A673 (cell line): ENCODE measurements around the gene FCRL6. TPM values are rescaled to one million over a fixed set of nuclear protein-coding genes. Genes with fewer than 3 reads are reported as not detected.

Experiments
- BruUV-seq: library from RNA; stranded (reverse); fragments of 400-500 nt; replicated peaks from 2 replicates; lab custom pipeline; 2021; lab: Mats Ljungman, UMichigan
- CTCF ChIA-PET: fragments of 300-600 bp; sonication (Branson Sonifier 250); formaldehyde crosslinking; loops from one replicate; lab custom pipeline; 2022; ENCODE audit warnings: antibody characterized with exemption; lab: Charles Lee
- POLR2A ChIA-PET: fragments of 300-600 bp; sonication (Branson Sonifier 250); formaldehyde crosslinking; loops from one replicate; lab custom pipeline; 2022; ENCODE audit warnings: antibody characterized with exemption; ENCODE audit not compliant: low non-redundant PET; lab: Charles Lee
- DNase-seq: peaks from one replicate; pipeline ENCODE4 v3.0.0-alpha.2; 2015; ENCODE audit warnings: low spot score
- H3K27ac ChIP-seq: fragments of 200-600 bp; sonication (generic); 2 replicates; pipeline ENCODE4 v1.5.1; 2016; ENCODE audit warnings: mixed run types, low read depth, mild to moderate bottlenecking, mixed read lengths, antibody characterized with exemption, low read length; ENCODE audit not compliant: poor library complexity, severe bottlenecking
- H3K27me3 ChIP-seq: fragments of 200-600 bp; sonication (generic); replicated peaks from 2 replicates; pipeline ENCODE4 v1.6.1; 2017; ENCODE audit warnings: mixed run types, low read depth, mild to moderate bottlenecking, mixed read lengths, antibody characterized with exemption, low read length; ENCODE audit not compliant: insufficient read depth, poor library complexity
- H3K36me3 ChIP-seq: fragments of 200-600 bp; sonication (generic); 2 replicates; pipeline ENCODE4 v1.6.1; 2016; ENCODE audit warnings: mixed run types, mild to moderate bottlenecking, mixed read lengths, antibody characterized with exemption, low read length; ENCODE audit not compliant: insufficient read depth, poor library complexity, severe bottlenecking
- H3K4me1 ChIP-seq: fragments of 200-600 bp; sonication (generic); 2 replicates; pipeline ENCODE4 v1.6.1; 2017; ENCODE audit warnings: mixed run types, mild to moderate bottlenecking, mixed read lengths, antibody characterized with exemption, low read length; ENCODE audit not compliant: insufficient read depth, poor library complexity, severe bottlenecking
- H3K4me3 ChIP-seq: fragments of 200-600 bp; sonication (generic); 2 replicates; pipeline ENCODE4 v1.5.1; 2016; ENCODE audit warnings: low read depth, mixed run types, mild to moderate bottlenecking, mixed read lengths, low read length; ENCODE audit not compliant: poor library complexity, severe bottlenecking
- H3K9me3 ChIP-seq: fragments of 200-600 bp; sonication (generic); 2 replicates; pipeline ENCODE4 v1.6.1; 2016; ENCODE audit warnings: mixed run types, low read depth, mild to moderate bottlenecking, mixed read lengths, antibody characterized with exemption, low read length; ENCODE audit not compliant: poor library complexity, severe bottlenecking
- CTCF ChIP-seq: fragments of 300-800, 200-600 bp; sonication (generic); conservative IDR thresholded peaks from 2 replicates; pipeline ENCODE4 v1.5.1; 2017; ENCODE audit warnings: low read depth, mild to moderate bottlenecking, antibody characterized with exemption, low read length, moderate library complexity, mixed read lengths
- EZH2 ChIP-seq: fragments of 200-600 bp; sonication (generic); IDR thresholded peaks from 2 replicates; pipeline ENCODE4 v1.6.1; 2017; ENCODE audit warnings: borderline replicate concordance, low read depth, mild to moderate bottlenecking, mixed read lengths, antibody characterized with exemption, low read length; ENCODE audit not compliant: poor library complexity, severe bottlenecking
- intact Hi-C: fragments of 100-400 bp; cut with micrococcal nuclease; formaldehyde crosslinking; loops from one replicate; pipeline ENCODE4 v1.10.0; 2022; ENCODE audit not compliant: unreplicated experiment
- total RNA-seq: library from RNA; stranded (reverse); gene quantifications from 2 replicates; pipeline ENCODE4 v1.2.3, GENCODE V29; 2021

FCRL6 gene
- total RNA-seq, 1 experiment from 2014 or later, result 0.15 TPM

GRCh38 chr1:159851407-159851806, 49.2 kb downstream of the FCRL6 start:
- Histone ChIP-seq H3K36me3 (no peaks in the 10 kb centered on the region), H3K27me3 (no peaks in the 10 kb centered on the region), H3K4me1 (peaks cover 9% of the 10 kb centered on the region), H3K9me3 (no peaks in the 10 kb centered on the region), H3K27ac (no peak overlapping the region), H3K4me3 (no peak overlapping the region)
- intact Hi-C loops, result no loop called here
- ChIA-PET POLR2A (no interaction called here), CTCF (interaction anchor here (0.7 kb wide), 1 partner anchor 14 kb away, joined by 4 read pairs; no protein-coding TSS in a partner anchor)
- no TSS peak for BruUV-seq
- TF ChIP-seq EZH2 (no peak), CTCF (peak; percentile 32; the same call in 1 of the 2 replicates)
- no peak for DNase-seq

DNA sequence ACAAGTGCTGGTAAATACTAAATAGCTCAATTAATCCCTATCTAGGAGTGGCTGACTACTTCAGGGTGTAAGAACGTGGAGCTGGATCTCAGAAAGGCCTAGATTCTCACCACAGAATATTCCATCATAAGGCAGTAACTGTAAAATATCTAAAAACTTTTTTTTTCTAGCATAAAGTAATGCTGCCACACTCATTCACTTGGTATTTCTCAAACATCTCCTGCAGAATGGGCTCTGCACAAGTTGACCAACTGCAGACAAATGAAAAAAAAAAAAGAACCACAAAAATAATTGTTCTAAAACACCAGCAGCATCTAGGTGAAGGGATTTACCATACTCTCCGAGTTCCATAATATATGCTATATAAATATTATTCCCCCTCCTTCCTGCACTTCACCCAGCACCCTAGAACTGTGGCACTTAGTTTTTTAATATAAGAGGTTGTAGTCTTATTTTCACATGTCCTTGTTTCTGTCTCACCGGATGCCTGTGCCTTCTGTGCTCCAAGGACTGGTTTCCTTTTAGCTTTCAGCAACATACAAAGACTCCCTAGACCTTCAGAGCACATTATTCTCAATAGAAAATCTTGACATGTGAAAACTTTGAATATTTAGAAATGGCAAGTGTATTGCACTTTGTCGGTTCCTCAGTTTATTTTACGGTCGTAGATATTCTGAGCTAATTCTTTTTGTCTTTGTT, 51.4 kb downstream of the FCRL6 start:
- BruUV-seq, result TSS peak; percentile 41
- Histone ChIP-seq H3K9me3 (no peaks in the 10 kb centered on the region), H3K4me3 (peak overlapping the region; percentile 60), H3K36me3 (no peaks in the 10 kb centered on the region), H3K4me1 (peaks cover 9% of the 10 kb centered on the region), H3K27me3 (no peaks in the 10 kb centered on the region), H3K27ac (no peak overlapping the region)
- POLR2A ChIA-PET, result no interaction called here
- no peak for TF ChIP-seq EZH2
- no peak for TF ChIP-seq CTCF
- CTCF ChIA-PET, result no interaction called here
- intact Hi-C loops, result no loop called here
- no peak for DNase-seq

DNA sequence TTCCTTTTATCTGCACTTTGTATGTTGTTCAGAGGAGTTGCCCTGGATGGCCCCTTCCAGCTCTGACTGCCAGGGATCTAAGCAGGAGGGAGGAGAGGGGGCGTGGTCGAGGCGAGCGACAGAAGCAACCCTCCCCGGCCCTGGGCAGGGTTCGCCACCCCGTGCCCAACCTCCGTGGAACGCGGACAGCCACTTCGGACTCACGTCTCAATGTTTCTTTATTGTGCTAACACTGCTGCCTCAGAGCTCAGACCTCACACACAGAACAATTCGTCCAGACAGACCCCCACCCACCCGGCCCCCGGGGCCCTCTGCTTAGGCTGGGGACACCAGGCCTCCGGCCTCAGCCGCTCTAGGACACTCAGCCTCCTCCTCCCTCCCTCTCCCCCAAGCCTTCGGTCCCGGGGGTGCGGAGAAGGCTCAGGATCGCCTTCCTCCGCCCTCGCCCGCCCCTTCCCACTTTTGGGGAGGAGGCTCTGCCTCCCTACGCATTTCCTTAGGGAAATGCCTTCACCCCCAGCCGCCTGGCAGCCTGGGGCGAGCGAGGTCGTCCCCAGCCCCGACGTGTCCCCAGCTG, 52.0 kb downstream of the FCRL6 start:
- intact Hi-C loops, result no loop called here
- ChIA-PET CTCF (no interaction called here), POLR2A (no interaction called here)

More for the DNA sequence above, 52.0 kb downstream of the FCRL6 start:
- peaks cover 9% of the 10 kb centered on the region for H3K4me1 ChIP-seq
- TF ChIP-seq EZH2 (no peak), CTCF (no peak)
- H3K36me3 ChIP-seq, result no peaks in the 10 kb centered on the region
- peak overlapping the region; percentile 74 for H3K27ac ChIP-seq
- DNase-seq, result peak; percentile 53
- no TSS peak for BruUV-seq
- no peaks in the 10 kb centered on the region for H3K27me3 ChIP-seq
- no peaks in the 10 kb centered on the region for H3K9me3 ChIP-seq
- peak overlapping the region; percentile 60 for H3K4me3 ChIP-seq
